ENCODE measurements around the gene SEPSECS. TPM values are rescaled to one million over a fixed set of nuclear protein-coding genes. Genes with fewer than 3 reads are reported as not detected.

Gene SEPSECS
- total RNA-seq, 4 donors from 2014 or later = 3.0 to 7.2 (median 4.4) TPM

DNA sequence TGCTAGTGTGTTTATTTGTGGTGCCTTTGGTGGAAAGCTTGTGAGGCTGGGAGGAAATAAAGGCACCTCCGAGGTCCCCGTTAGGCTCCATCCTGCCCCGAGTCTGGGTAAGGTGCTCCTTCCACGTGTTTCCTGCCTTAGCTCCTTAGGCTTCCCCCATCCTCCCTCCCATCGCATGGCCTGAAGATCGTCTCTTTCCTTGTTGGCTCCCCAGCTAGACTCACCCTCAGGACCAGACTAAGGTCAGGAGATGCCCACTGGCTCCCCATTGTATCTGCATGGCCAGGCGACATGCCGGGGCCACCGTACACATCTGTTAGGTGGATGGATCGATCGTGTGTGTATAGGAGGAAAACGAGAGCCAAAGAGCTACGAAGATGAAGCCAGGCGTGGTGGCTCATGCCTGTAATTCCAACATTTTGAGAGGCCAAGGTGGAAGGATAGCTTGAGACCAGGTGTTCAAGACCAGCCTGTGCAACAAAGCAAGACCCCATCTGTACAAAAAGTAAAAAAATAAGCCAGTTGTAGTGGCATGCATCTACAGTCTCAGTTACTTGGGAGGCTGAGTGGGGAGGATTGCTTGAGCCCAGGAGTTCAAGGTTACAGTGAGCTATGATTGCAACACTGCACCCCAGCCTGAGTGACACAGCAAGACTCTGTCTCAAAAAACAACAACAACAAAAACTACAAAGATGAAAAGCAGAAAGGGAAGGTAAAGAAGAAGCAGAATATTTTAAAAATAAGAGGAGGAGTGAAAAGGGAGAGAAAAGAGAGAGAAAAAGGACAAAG, 53.7 kb downstream of the SEPSECS start:
- 92 to 97% methylated on average over 7 to 9 of the region's 14 CpGs for WGBS, 2 donors
- no peak for DNase-seq

DNA sequence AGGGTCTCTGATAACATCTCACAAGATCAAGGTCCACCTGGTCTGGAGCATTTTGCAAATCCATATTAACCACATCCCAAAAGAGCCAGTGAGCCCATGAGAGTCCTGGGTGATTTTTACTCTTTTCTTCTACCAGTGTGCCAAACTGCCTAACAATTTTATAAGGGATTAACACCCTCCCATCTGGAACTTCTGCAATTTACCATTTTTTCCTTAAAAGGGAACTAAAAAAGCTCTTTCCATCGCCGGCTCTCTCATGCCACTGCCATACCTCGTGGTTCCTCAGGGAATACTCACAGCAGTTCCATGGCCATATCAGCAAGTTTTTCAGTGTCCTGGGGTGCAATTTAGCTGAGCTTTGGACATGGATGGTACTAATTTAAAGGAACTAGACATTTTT, 55.7 kb downstream of the SEPSECS start:
- intact Hi-C loops (cut with DNase I) = no loop called here
- Histone ChIP-seq H3K4me1 (peaks cover 0 to 8% (median 6%) of the 10 kb centered on the region in 3 donors), H3K27ac (no peak overlapping the region), H3K9me3 (no peaks in the 10 kb centered on the region), H3K4me3 (no peak overlapping the region), H3K27me3 (peaks cover 0 to 4% (median 0%) of the 10 kb centered on the region in 4 donors), H3K36me3 (no peaks in the 10 kb centered on the region)
- TF ChIP-seq POLR2A (IDR thresholded peaks at IDR 0.05) (no peak), CTCF (IDR thresholded peaks at IDR 0.05) (no peak)
- no peak for DNase-seq
- WGBS, 2 donors = 71 to 73% methylated on average over 3 of the region's 3 CpGs

More for the DNA sequence above, 53.7 kb downstream of the SEPSECS start:
- Histone ChIP-seq H3K4me1 (no peaks in the 10 kb centered on the region), H3K9me3 (no peaks in the 10 kb centered on the region), H3K27ac (no peak overlapping the region), H3K4me3 (no peak overlapping the region), H3K36me3 (no peaks in the 10 kb centered on the region), H3K27me3 (peaks cover 0 to 4% (median 0%) of the 10 kb centered on the region in 4 donors)
- intact Hi-C loops (cut with DNase I) = no loop called here
- TF ChIP-seq CTCF (IDR thresholded peaks at IDR 0.05) = no peak
- no peak for TF ChIP-seq POLR2A (IDR thresholded peaks at IDR 0.05)

- TF ChIP-seq CTCF (IDR thresholded peaks at IDR 0.05) (no peak), POLR2A (IDR thresholded peaks at IDR 0.05) (no peak)
- intact Hi-C loops (cut with DNase I) = no loop called here
- no peak for DNase-seq
- H3K4me3 ChIP-seq = no peak overlapping the region
- H3K27me3 ChIP-seq = peaks cover 0 to 4% (median 0%) of the 10 kb centered on the region in 4 donors
- H3K36me3 ChIP-seq = no peaks in the 10 kb centered on the region
- 44 to 55% methylated on average over 3 to 4 of the region's 4 CpGs for WGBS, 2 donors
- no peak overlapping the region for H3K27ac ChIP-seq
- peaks cover 0 to 16% (median 9%) of the 10 kb centered on the region in 3 donors for H3K4me1 ChIP-seq
- H3K9me3 ChIP-seq = no peaks in the 10 kb centered on the region
These were observed 56.8 kb downstream of the SEPSECS start for GRCh38 chr4:25103418-25103817.

- Histone ChIP-seq H3K4me1 (peaks cover 0 to 16% (median 9%) of the 10 kb centered on the region in 3 donors), H3K36me3 (no peaks in the 10 kb centered on the region), H3K27ac (no peak overlapping the region), H3K9me3 (no peaks in the 10 kb centered on the region), H3K27me3 (peaks cover 0 to 4% (median 0%) of the 10 kb centered on the region in 4 donors), H3K4me3 (no peak overlapping the region)
- no peak for DNase-seq
- 88 to 92% methylated on average over 4 to 5 of the region's 5 CpGs for WGBS, 2 donors
- intact Hi-C loops (cut with DNase I) = no loop called here
- TF ChIP-seq CTCF (IDR thresholded peaks at IDR 0.05) (no peak), POLR2A (IDR thresholded peaks at IDR 0.05) (no peak)
These were observed 58.4 kb downstream of the SEPSECS start for GRCh38 chr4:25101836-25102235.

GRCh38 chr4:25100710-25101109, 59.5 kb downstream of the SEPSECS start:
- Histone ChIP-seq H3K27me3 (peaks cover 0 to 4% (median 0%) of the 10 kb centered on the region in 4 donors), H3K27ac (no peak overlapping the region), H3K4me1 (peaks cover 0 to 16% (median 9%) of the 10 kb centered on the region in 3 donors), H3K36me3 (no peaks in the 10 kb centered on the region), H3K9me3 (no peaks in the 10 kb centered on the region), H3K4me3 (no peak overlapping the region)
- intact Hi-C loops (cut with DNase I) = no loop called here
- TF ChIP-seq POLR2A (IDR thresholded peaks at IDR 0.05) = no peak
- no peak for TF ChIP-seq CTCF (IDR thresholded peaks at IDR 0.05)
- DNase-seq = no peak
